GM18507 (cell line): ENCODE measurements around the gene TRMT112.

Experiments used
- DNase-seq: peaks from one replicate; pipeline ENCODE4 v3.0.0; 2011; ENCODE audit warnings: low read depth; ENCODE audit not compliant: insufficient read length; ENCODE audit errors: extremely low spot score
- FAIRE-seq: peaks from 2 replicates; lab custom pipeline; 2011; peaks lifted over from hg19 to GRCh38; lab: Jason Lieb, UNC

TRMT112 gene

GRCh38 chr11:64317325-64317960, at the start of gene TRMT112:
TSS of gene TRMT112 (minus strand) at chr11:64317559. CDS start at chr11:64317526, 33 bp downstream.
- FAIRE-seq (peak; percentile 99), DNase-seq (peak; percentile 86)

DNA sequence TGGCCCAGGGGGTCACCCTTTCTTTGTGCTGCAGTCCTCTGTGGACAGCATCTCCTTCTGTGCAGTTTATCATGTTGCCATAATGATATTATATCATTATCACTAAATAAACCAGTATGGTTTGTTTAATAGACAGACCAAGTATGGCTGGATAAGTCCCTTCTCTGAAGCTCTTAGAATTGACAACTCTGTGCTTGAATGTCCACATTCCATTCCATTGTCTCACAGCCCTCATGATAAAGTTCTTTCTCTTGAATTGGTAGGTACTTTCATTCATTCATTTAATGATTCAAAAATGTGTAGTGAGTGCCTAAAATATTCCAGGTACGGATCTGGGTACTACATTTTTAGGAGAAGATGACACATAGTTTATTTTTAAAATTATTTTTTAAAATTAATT, 49.4 kb upstream of the TRMT112 start:
- DNase-seq (no peak), FAIRE-seq (no peak)

DNA sequence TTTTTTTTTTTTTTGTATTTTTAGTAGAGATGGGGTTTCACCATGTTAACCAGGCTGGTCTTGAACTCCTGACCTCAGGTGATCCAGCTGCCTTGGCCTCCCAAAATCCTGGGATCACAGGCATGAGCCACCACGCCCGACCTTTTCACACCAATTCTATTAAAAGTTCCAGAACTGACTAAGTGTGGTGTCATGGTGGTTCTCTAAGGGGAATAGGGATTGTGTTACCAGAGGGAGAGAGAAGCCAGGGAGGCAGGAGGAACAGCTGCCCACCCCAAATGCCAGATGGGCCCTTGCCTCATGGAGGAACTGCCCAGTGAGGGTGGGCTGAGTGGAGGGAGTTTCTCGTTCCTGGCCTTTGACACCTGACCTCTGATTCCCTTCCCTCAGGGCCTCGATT, 47.6 kb upstream of the TRMT112 start:
- FAIRE-seq (no peak), DNase-seq (no peak)

DNA sequence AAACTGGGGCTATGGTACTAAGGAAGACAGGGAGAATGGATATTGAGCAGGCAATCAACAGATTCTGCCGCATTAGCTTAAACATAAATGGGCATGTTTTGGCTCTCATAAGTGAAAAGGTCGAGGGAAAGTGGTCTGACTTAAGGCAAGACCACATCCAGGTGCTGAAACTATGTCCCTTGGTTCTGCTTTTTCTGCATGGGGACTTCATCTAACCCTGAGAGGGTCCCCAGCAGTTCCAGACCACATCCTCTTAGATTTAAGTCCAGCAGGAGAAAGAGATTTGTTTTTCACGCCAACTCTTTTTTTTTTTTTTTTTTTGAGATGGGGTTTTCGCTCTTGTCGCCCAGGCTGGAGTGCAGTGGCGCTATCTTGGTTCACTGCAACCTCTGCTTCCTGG, 47.1 kb upstream of the TRMT112 start:
- FAIRE-seq, result no peak
- no peak for DNase-seq

DNA sequence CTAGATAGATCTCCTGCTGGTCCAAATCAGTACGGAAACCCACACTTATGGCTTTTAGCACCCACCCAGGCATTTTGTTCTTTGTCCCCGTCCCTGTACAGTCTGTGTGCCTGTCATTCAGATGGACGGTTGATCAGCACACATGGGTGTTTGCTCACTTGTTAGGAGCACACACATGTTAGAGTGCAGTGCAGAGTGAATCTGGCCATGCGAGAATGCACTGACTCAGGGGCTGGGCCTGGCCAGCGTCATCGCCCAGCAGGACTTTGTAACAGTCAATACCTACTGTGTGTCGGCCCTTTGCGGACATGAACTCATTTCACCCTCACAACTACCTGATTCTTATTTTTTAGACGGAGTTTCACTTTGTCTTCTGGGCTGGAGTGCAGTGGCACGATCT, 45.0 kb upstream of the TRMT112 start:
- DNase-seq (no peak), FAIRE-seq (no peak)

GRCh38 chr11:64361659-64362058, 44.3 kb upstream of the TRMT112 start:
- no peak for FAIRE-seq

GRCh38 chr11:64360448-64360921, 43.1 kb upstream of the TRMT112 start:
- FAIRE-seq, result no peak
- no peak for DNase-seq

More at GRCh38 chr11:64361659-64362058, 44.3 kb upstream of the TRMT112 start:
- DNase-seq, result no peak

GRCh38 chr11:64359712-64360445, 42.5 kb upstream of the TRMT112 start:
- DNase-seq (no peak), FAIRE-seq (no peak)

GRCh38 chr11:64358907-64359711, 41.8 kb upstream of the TRMT112 start, which contains the start of gene RPS6KA4:
TSS of gene RPS6KA4 (plus strand) at chr11:64359162. CDS start at chr11:64359236, 74 bp downstream.
- DNase-seq, result peak; percentile 83
- no peak for FAIRE-seq

- FAIRE-seq, result no peak
- DNase-seq, result no peak
These were observed 41.2 kb upstream of the TRMT112 start for GRCh38 chr11:64358536-64358906.

- DNase-seq (no peak), FAIRE-seq (no peak)
These were observed 40.7 kb upstream of the TRMT112 start for GRCh38 chr11:64357904-64358535.

DNA sequence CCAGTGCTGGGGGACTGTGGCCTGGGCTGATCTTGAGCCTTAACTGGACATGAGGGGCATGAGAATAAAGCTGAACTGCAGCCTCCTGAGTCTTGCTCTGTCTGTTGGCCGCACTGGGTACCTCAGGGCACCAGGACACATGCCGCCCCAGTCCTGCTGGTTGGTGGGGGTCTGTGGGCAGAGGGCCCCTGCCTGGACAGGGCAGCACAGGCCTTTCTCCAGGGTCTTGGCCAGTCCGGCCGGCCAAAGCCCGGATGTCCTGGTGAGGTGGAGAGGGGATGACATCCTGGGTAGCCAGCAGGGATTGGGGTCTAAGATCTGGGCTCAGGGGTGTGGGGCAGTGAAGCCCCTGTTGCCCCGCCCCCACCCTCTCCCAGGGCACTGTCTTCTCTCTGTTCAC, 40.1 kb upstream of the TRMT112 start:
- no peak for FAIRE-seq
- no peak for DNase-seq

- no peak for DNase-seq
- no peak for FAIRE-seq
These were observed 39.4 kb upstream of the TRMT112 start for GRCh38 chr11:64356498-64357411.

- no peak for FAIRE-seq
- DNase-seq, result no peak
These were observed 38.0 kb upstream of the TRMT112 start for GRCh38 chr11:64355078-64355940.

GRCh38 chr11:64353715-64354506, 36.6 kb upstream of the TRMT112 start:
- DNase-seq (no peak), FAIRE-seq (no peak)

GRCh38 chr11:64352995-64353714, 35.8 kb upstream of the TRMT112 start:
- FAIRE-seq, result no peak
- no peak for DNase-seq
